ENCODE data around the gene TARBP1. TPM values are rescaled to one million over a fixed set of nuclear protein-coding genes. Genes with fewer than 3 reads are reported as not detected.

Gene TARBP1
- total RNA-seq, 1 donor: 20.3 TPM

DNA sequence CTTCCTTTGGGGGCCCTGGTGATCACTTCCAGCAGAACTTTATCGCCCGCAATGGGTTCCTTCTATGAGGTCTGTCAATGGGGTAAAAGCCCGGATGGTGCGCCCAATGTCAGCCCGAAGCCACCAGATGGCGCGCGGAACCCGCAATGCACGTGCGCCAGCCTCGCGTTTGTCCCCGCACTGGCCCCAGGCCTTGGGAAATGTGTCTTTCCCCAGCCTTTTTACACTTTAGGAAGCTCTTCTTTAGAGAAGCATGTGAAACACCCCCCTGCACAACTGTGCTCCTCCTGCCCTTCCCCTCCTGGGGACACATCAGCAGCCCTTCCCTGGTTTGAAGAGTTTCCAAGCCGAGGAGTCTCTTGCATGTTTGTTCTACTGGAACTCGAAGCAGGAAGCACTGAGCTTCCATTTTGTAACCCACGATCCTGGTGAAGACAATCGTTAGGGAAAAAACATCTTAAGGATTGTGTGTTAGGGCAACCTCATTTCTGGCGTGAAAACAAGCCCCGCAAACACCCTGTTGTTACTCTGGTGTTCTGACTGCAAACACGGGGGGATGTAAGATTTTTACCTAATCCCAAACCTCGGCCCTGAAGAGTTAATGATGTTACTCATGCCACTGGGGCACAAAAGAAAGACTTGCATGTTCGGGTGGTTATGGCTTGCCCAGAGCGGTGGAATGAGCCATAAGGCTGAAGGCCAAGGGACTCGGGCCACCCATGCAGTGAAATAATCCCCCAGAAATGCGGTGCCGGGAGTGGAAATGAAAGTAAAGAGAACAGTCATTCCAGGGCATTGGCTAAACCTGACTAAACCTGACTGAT is 20.4 kb upstream of the TARBP1 start:
- peak; percentile 92 for DNase-seq (ENCODE audit: low read depth)
- H3K4me3 ChIP-seq (ENCODE audit: low read depth, low read length): peak overlapping the region; percentile 9
- TF ChIP-seq CTCF (IDR thresholded peaks at IDR 0.05; ENCODE audit: insufficient read depth, low read depth, low read length): peak; percentile 97

- H3K4me3 ChIP-seq (ENCODE audit: low read depth, low read length): no peak overlapping the region
- no peak for TF ChIP-seq CTCF (IDR thresholded peaks at IDR 0.05; ENCODE audit: insufficient read depth, low read depth, low read length)
- no peak for DNase-seq (ENCODE audit: low read depth)
Measured at GRCh38 chr1:234498448-234499118, 19.6 kb upstream of the TARBP1 start.

GRCh38 chr1:234497589-234497988 is 18.6 kb upstream of the TARBP1 start:
- peak; percentile 35 for DNase-seq (ENCODE audit: low read depth)
- TF ChIP-seq CTCF (IDR thresholded peaks at IDR 0.05; ENCODE audit: insufficient read depth, low read depth, low read length): no peak
- H3K4me3 ChIP-seq (ENCODE audit: low read depth, low read length): no peak overlapping the region

- DNase-seq (ENCODE audit: low read depth): peak; percentile 65
- no peak for TF ChIP-seq CTCF (IDR thresholded peaks at IDR 0.05; ENCODE audit: insufficient read depth, low read depth, low read length)
- H3K4me3 ChIP-seq (ENCODE audit: low read depth, low read length): no peak overlapping the region
Measured at GRCh38 chr1:234495231-234495990, 16.4 kb upstream of the TARBP1 start.

DNA sequence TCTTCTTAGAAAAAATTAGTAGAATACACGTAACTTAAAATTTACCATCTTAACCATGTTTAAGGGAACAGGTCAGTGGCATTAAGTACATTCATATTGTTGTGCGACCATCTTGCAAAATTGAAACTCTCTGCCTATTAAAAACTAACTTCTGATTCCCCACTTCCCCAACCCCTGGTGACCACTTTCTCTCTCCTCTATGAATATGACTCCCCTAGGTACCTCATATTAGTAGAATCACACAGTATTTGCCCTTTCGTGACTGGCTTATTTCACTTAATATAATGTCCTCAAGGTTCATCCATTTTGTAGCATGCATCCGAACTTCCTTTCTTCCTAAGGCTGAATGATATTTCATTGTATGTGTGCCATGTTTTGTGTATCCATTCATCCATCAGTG is 15.1 kb upstream of the TARBP1 start:
- H3K4me3 ChIP-seq (ENCODE audit: low read depth, low read length): no peak overlapping the region
- no peak for TF ChIP-seq CTCF (IDR thresholded peaks at IDR 0.05; ENCODE audit: insufficient read depth, low read depth, low read length)
- DNase-seq (ENCODE audit: low read depth): no peak

DNA sequence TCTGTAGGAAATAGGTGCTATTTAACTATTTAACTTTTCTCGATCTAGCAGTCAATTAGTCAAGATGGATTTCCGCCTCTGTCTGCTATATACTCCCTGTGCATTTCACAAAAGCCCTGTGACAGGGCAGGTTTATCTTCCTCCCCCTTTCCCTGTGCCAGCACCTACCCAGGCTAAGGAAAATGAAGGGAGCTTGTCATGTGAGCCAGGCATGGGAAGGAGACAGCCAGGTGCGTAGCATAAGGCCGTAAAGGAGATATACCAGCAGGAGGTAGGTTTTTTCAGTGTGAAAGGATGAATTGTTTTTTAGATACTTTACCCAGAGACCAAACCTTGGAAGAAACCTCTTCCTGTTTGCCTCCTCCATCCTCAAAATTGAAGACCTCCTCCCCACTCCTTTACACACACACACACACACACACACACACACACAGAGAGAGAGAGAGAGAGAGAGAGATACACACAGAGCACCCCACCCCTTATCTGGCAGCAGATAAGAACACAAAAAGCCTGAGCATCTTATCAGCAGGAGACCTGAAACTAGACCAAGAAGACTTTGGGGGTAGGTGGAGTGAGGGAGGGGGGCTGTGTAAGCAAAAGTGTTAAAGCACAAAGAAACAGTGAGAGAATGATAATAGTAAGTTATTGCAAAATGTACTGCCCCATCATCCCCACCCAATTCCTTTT is 12.0 kb upstream of the TARBP1 start:
- DNase-seq (ENCODE audit: low read depth): no peak
- no peak overlapping the region for H3K4me3 ChIP-seq (ENCODE audit: low read depth, low read length)
- no peak for TF ChIP-seq CTCF (IDR thresholded peaks at IDR 0.05; ENCODE audit: insufficient read depth, low read depth, low read length)

Data from fibroblast of villous mesenchyme (primary cell).